OCI-LY1 (cell line): ENCODE measurements around the gene SLC19A1.

Source experiments
- EZH2 ChIP-seq: fragments of 200-600 bp; sonication (generic), shearing (Covaris generic); IDR thresholded peaks from 2 replicates; pipeline ENCODE4 v1.8.0; 2017; ENCODE audit warnings: borderline replicate concordance, mixed run types, mild to moderate bottlenecking, antibody characterized with exemption, low read length, moderate library complexity, mixed read lengths
- TF ChIP-seq, protein P1 (sequence below): fragments of 200-600 bp; sonication (generic), shearing (Covaris generic); IDR thresholded peaks from 2 replicates; pipeline ENCODE4 v1.5.1; 2017; ENCODE audit warnings: mild to moderate bottlenecking, antibody characterized with exemption, low read length, moderate library complexity, mixed read lengths

DNA sequence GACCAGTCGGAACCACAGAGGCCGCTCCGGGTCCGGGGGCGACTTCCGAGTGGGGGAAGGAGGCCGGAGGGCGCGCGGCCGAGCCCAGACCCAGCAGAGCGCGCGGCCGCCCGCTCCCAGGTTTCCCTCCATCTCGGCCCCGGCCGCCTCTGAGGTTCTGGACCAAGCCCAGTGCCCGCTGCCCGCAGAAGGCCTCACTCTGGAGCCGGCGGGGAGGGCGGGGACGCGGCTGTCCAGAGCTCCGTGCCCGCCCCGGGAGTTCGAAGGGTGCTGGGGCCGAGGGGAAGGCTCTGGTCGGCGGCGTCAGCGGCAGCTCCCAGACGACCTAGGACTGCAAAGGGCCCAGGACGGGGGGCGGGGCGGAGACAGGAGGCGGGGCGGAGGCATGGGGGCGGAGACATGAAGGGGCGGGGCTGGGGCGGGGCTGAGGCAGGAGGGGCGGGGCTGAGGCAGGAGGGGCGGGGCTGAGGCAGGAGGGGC lies 48.0 kb upstream of the SLC19A1 start:
- TF ChIP-seq, protein P1, sequence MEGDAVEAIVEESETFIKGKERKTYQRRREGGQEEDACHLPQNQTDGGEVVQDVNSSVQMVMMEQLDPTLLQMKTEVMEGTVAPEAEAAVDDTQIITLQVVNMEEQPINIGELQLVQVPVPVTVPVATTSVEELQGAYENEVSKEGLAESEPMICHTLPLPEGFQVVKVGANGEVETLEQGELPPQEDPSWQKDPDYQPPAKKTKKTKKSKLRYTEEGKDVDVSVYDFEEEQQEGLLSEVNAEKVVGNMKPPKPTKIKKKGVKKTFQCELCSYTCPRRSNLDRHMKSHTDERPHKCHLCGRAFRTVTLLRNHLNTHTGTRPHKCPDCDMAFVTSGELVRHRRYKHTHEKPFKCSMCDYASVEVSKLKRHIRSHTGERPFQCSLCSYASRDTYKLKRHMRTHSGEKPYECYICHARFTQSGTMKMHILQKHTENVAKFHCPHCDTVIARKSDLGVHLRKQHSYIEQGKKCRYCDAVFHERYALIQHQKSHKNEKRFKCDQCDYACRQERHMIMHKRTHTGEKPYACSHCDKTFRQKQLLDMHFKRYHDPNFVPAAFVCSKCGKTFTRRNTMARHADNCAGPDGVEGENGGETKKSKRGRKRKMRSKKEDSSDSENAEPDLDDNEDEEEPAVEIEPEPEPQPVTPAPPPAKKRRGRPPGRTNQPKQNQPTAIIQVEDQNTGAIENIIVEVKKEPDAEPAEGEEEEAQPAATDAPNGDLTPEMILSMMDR, result no peak
- no peak for TF ChIP-seq EZH2
